Activated naive CD8-positive, alpha-beta T cell treated with anti-CD3 and anti-CD28 coated beads for 36 hours (primary cell): ENCODE data around the gene KHDC3L. TPM values are rescaled to one million over a fixed set of nuclear protein-coding genes. Genes with fewer than 3 reads are reported as not detected.
"Not testable (repeated sequence)": the region's sequence is repeated elsewhere in the genome, so short reads cannot be mapped to it uniquely, and the experiment has no call there.

Experiments
- DNase-seq: peaks from one replicate; pipeline ENCODE4 v3.0.0; 2021
- H3K27ac Mint-ChIP-seq: one replicate; pipeline ENCODE4 v1.8.0; 2022; ENCODE audit warnings: mild to moderate bottlenecking, moderate library complexity, mixed read lengths
- H3K27me3 Mint-ChIP-seq: one replicate; pipeline ENCODE4 v1.8.0; 2022; ENCODE audit warnings: mild to moderate bottlenecking, mixed read lengths
- H3K36me3 Mint-ChIP-seq: one replicate; pipeline ENCODE4 v1.8.0; 2021; ENCODE audit warnings: mild to moderate bottlenecking, mixed read lengths
- H3K4me1 Mint-ChIP-seq: one replicate; pipeline ENCODE4 v1.8.0; 2021; ENCODE audit warnings: mixed read lengths
- H3K4me3 Mint-ChIP-seq: one replicate; pipeline ENCODE4 v1.8.0; 2022; ENCODE audit warnings: mild to moderate bottlenecking, moderate library complexity, mixed read lengths
- H3K9me3 Mint-ChIP-seq: one replicate; pipeline ENCODE4 v1.8.0; 2022; ENCODE audit warnings: mixed read lengths
- total RNA-seq, 2 experiments: library from RNA; stranded (reverse); gene quantifications; one replicate each; pipeline ENCODE4 v1.2.3, GENCODE V29; 2021

KHDC3L gene
- total RNA-seq, 2 experiments from 2014 or later = not detected

- no peaks in the 10 kb centered on the region for H3K36me3 Mint-ChIP-seq
- no peaks in the 10 kb centered on the region for H3K9me3 Mint-ChIP-seq
Measured at GRCh38 chr6:73362869-73363536, 545 bp downstream of the KHDC3L start.

GRCh38 chr6:73363537-73363875, 1.0 kb downstream of the KHDC3L start:
- Mint-ChIP-seq H3K9me3 (no peaks in the 10 kb centered on the region), H3K4me3 (no peak overlapping the region), H3K27ac (no peak overlapping the region)

More at GRCh38 chr6:73362869-73363536, 545 bp downstream of the KHDC3L start:
- Mint-ChIP-seq H3K4me3 (no peak overlapping the region), H3K27me3 (no peaks in the 10 kb centered on the region), H3K4me1 (no peaks in the 10 kb centered on the region), H3K27ac (no peak overlapping the region)
- DNase-seq = no peak

GRCh38 chr6:73364121-73364520, 1.7 kb downstream of the KHDC3L start:
- Mint-ChIP-seq H3K4me1 (no peaks in the 10 kb centered on the region), H3K9me3 (no peaks in the 10 kb centered on the region), H3K27me3 (no peaks in the 10 kb centered on the region), H3K27ac (no peak overlapping the region), H3K4me3 (no peak overlapping the region), H3K36me3 (no peaks in the 10 kb centered on the region)
- no peak for DNase-seq

More at GRCh38 chr6:73363537-73363875, 1.0 kb downstream of the KHDC3L start:
- DNase-seq = no peak
- H3K27me3 Mint-ChIP-seq = no peaks in the 10 kb centered on the region
- no peaks in the 10 kb centered on the region for H3K4me1 Mint-ChIP-seq
- H3K36me3 Mint-ChIP-seq = no peaks in the 10 kb centered on the region

- H3K9me3 Mint-ChIP-seq = no peaks in the 10 kb centered on the region
- no peak overlapping the region for H3K4me3 Mint-ChIP-seq
- DNase-seq = no peak
- no peaks in the 10 kb centered on the region for H3K4me1 Mint-ChIP-seq
- no peak overlapping the region for H3K27ac Mint-ChIP-seq
- no peaks in the 10 kb centered on the region for H3K36me3 Mint-ChIP-seq
- H3K27me3 Mint-ChIP-seq = no peaks in the 10 kb centered on the region
Measured at GRCh38 chr6:73364549-73364948, 2.1 kb downstream of the KHDC3L start.

- H3K27ac Mint-ChIP-seq = no peak overlapping the region
- DNase-seq = no peak
Measured at GRCh38 chr6:73367761-73368355, 5.4 kb downstream of the KHDC3L start.

GRCh38 chr6:73368675-73369074, 6.2 kb downstream of the KHDC3L start:
- Mint-ChIP-seq H3K27me3 (no peaks in the 10 kb centered on the region), H3K36me3 (no peaks in the 10 kb centered on the region), H3K4me1 (no peaks in the 10 kb centered on the region), H3K27ac (no peak overlapping the region), H3K4me3 (no peak overlapping the region), H3K9me3 (peaks cover 2% of the 10 kb centered on the region)
- no peak for DNase-seq

More at GRCh38 chr6:73367761-73368355, 5.4 kb downstream of the KHDC3L start:
- Mint-ChIP-seq H3K36me3 (no peaks in the 10 kb centered on the region), H3K4me1 (no peaks in the 10 kb centered on the region), H3K27me3 (no peaks in the 10 kb centered on the region), H3K4me3 (no peak overlapping the region), H3K9me3 (no peaks in the 10 kb centered on the region)

GRCh38 chr6:73369157-73369556, 6.7 kb downstream of the KHDC3L start:
- Mint-ChIP-seq H3K4me1 (no peaks in the 10 kb centered on the region), H3K27ac (no peak overlapping the region), H3K36me3 (no peaks in the 10 kb centered on the region), H3K4me3 (no peak overlapping the region), H3K27me3 (no peaks in the 10 kb centered on the region), H3K9me3 (peaks cover 2% of the 10 kb centered on the region)
- DNase-seq = no peak

- Mint-ChIP-seq H3K36me3 (no peaks in the 10 kb centered on the region), H3K27me3 (no peaks in the 10 kb centered on the region), H3K27ac (no peak within 1 kb of the TSS), H3K4me1 (no peaks in the 10 kb centered on the region), H3K9me3 (peaks cover 2% of the 10 kb centered on the region), H3K4me3 (no peak within 1 kb of the TSS)
- DNase-seq = no peak
Measured at GRCh38 chr6:73369563-73369962, 7.1 kb downstream of the KHDC3L start, which contains the start of gene OOEP. Gene OOEP (minus strand): TSS chr6:73369897. CDS start chr6:73369792, 105 bp downstream.

- H3K4me1 Mint-ChIP-seq = no peaks in the 10 kb centered on the region
- H3K4me3 Mint-ChIP-seq = no peak overlapping the region
- no peaks in the 10 kb centered on the region for H3K36me3 Mint-ChIP-seq
- no peak overlapping the region for H3K27ac Mint-ChIP-seq
- no peak for DNase-seq
- no peaks in the 10 kb centered on the region for H3K27me3 Mint-ChIP-seq
- H3K9me3 Mint-ChIP-seq = peaks cover 2% of the 10 kb centered on the region
Measured at GRCh38 chr6:73371984-73372383, 9.5 kb downstream of the KHDC3L start.

- Mint-ChIP-seq H3K4me3 (no peak overlapping the region), H3K27me3 (no peaks in the 10 kb centered on the region), H3K4me1 (no peaks in the 10 kb centered on the region), H3K27ac (no peak overlapping the region), H3K36me3 (no peaks in the 10 kb centered on the region), H3K9me3 (peaks cover 2% of the 10 kb centered on the region)
- no peak for DNase-seq
Measured at GRCh38 chr6:73372516-73372915, 10.1 kb downstream of the KHDC3L start.

- Mint-ChIP-seq H3K4me1 (no peaks in the 10 kb centered on the region), H3K27me3 (no peaks in the 10 kb centered on the region), H3K9me3 (peaks cover 2% of the 10 kb centered on the region), H3K27ac (no peak overlapping the region), H3K4me3 (no peak overlapping the region), H3K36me3 (no peaks in the 10 kb centered on the region)
- no peak for DNase-seq
Measured at GRCh38 chr6:73375216-73375615, 12.8 kb downstream of the KHDC3L start.

- Mint-ChIP-seq H3K27me3 (no peaks in the 10 kb centered on the region), H3K4me1 (no peaks in the 10 kb centered on the region), H3K27ac (no peak overlapping the region), H3K36me3 (no peaks in the 10 kb centered on the region), H3K9me3 (peaks cover 2% of the 10 kb centered on the region), H3K4me3 (no peak overlapping the region)
- DNase-seq = no peak
Measured at GRCh38 chr6:73377225-73377624, 14.8 kb downstream of the KHDC3L start.

- H3K4me3 Mint-ChIP-seq, DNase-seq, H3K27me3 Mint-ChIP-seq, H3K9me3 Mint-ChIP-seq, H3K4me1 Mint-ChIP-seq, H3K27ac Mint-ChIP-seq, H3K36me3 Mint-ChIP-seq: not testable (repeated sequence)
Measured at GRCh38 chr6:73381531-73381930, 19.1 kb downstream of the KHDC3L start.

GRCh38 chr6:73382462-73383113, 20.1 kb downstream of the KHDC3L start:
- Mint-ChIP-seq H3K4me1 (no peaks in the 10 kb centered on the region), H3K9me3 (no peaks in the 10 kb centered on the region), H3K27ac (no peak overlapping the region), H3K27me3 (no peaks in the 10 kb centered on the region), H3K4me3 (no peak overlapping the region), H3K36me3 (no peaks in the 10 kb centered on the region)
- DNase-seq = no peak

GRCh38 chr6:73388433-73388799, 26.0 kb downstream of the KHDC3L start:
- Mint-ChIP-seq H3K27ac (no peak overlapping the region), H3K9me3 (no peaks in the 10 kb centered on the region)

More at GRCh38 chr6:73388433-73388799, 26.0 kb downstream of the KHDC3L start:
- DNase-seq = no peak
- Mint-ChIP-seq H3K36me3 (no peaks in the 10 kb centered on the region), H3K4me3 (peak overlapping the region; percentile 77), H3K27me3 (peaks cover 11% of the 10 kb centered on the region), H3K4me1 (peaks cover 18% of the 10 kb centered on the region)
